GM18502 (cell line): ENCODE measurements around the gene KL.

Experiments used
- ATAC-seq: cut with Tn5 transposase; IDR thresholded peaks from one replicate; pipeline ENCODE4 v1.9.1; 2021; ENCODE audit warnings: mild to moderate bottlenecking; ENCODE audit not compliant: unreplicated experiment, poor library complexity

The KL gene

DNA sequence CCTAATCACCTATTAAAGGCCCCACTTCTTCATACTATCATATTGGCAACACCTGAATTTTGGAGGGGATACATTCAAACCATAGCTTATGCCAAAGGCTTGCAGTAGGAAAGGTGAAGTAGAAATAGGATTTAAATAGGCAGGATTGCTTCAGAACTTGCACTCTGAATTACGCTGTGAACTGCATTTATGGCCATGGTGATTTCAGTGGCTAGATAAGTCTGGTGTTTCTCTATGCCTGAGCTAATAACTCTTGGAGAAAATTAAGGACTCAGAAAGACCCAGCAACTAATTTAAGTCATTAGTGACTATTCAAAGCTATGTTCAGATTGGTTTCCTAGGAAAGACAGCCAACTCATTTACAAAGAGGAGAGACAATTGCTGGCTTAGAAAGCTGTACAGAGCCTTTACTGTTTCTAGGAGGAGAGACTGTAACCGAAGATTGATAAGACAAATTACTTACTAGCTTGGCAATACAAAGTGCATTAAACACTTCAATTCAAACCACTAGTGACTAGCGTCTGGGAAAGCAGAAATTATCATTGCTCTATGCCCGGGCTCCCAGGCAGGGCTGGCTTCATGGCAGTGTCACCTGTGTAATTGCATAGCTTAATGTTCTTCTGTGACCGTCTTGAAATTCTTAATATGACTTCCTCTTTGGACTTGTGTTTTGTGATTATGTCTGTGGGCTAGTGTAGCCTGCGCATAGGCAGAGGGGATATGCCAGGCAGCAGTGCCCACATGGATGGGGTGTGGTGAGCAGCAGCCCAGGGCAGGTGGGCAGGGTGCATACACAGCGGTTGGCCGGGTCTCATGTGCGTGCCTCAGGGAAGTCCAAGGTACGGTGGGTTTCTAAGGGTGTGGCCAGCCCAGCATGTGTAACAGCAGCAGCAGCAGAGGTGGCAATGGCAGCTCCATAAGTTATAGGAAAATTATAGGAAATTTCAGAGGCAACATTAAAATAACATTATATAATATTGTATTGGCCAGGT, 60.1 kb downstream of the KL start:
- ATAC-seq = no peak

DNA sequence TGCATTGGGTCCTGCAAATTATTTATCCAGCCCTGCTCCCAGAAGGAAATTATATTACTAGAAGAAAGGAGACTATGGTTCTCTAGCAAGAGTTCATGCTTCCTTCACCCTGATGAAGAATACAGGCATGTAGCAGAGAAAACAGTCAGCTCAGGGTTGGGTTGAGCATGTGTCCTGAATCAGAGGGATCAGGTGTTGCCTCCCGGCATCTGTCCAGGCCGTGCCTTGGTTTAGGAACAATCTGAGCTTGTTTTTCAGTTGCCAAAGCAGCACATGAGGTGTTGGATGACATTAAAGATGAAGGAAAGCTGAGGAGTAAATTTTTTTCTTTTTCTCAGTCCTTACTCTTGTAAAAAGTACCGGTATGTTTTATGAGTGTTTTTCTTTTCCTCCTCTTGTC, 62.0 kb downstream of the KL start:
- no peak for ATAC-seq

DNA sequence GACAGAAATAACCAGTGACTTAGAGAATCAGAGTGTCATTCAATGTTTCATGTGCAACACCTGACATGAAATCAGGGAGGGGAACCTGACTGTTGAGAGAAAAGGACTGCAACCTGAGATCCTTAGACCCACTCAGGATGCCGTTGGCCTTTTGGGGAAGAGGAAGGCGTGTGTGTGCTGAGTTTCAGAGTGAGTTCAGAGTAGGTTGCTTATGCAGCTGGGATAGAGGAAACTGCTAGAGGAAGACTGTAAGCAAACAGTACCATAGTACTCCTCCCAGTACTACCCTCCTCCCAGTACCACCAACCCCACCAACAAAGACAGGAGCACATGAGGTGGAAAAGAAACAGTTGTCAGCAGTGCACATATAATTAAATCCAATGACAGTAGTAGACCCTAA, 63.7 kb downstream of the KL start:
- no peak for ATAC-seq

DNA sequence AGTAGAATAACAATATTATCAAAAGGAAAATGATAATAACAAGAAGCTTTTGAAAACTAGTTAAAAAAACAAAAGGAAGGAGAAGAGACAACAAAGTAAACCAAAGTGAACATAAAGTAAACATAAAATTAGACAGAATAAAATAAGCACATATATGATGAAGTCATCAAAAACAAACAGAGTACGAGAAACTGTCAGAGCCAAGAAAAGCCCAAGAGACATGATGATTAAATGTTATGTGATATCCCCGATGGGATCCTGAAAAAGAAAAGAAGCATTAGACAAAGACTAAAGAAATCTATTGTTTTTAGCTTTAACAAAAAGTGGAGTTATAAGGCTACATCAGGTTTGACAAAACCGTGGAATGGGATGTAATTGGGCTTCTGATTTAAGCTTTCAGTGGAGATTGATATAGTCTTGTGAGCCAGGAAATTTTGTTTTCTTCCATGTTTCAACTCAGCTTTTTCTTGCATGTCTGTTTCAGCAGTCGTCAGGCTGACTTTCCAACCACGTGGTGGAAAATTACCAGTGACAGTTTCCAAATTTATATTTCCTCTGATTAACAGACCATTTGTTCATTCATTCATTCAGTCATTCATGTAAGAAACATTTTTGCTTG, 64.9 kb downstream of the KL start:
- no peak for ATAC-seq

DNA sequence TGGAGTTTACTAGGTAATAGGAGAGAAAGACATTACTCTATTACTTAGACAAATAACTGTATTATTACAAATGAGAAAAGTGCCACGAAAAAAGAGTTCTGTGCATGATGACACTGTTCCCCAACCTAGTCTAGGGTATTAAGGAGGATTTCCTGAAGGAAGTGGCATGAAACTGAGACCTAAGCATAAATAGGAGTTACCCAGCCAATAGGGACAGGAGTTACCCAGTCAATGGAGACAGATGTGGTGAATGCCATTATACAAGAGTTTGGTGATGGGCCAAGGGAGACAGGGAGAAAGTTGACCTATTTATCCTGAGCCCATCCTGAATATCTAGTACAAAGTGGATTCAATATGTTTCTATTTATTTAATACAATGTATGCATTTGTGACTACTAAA, 65.4 kb downstream of the KL start:
- ATAC-seq = no peak

DNA sequence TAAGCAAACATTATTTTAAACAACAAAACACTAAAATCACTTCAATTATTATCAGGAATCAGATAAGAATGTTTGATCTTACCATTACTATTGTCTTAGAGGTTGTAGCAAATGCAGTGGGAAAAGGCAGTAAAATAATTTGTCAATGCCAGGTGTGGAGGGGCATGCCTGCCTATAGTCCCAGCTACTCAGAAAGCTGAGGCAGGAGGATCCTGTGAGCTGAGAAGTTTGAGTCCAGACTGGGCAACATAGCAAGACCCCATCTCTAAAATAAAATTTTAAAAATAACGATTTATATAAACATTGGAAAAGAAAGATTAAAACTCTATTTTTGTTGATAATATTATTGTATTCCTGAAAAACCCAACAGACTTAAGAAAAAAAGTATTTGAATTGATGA, 66.8 kb downstream of the KL start:
- ATAC-seq = no peak

DNA sequence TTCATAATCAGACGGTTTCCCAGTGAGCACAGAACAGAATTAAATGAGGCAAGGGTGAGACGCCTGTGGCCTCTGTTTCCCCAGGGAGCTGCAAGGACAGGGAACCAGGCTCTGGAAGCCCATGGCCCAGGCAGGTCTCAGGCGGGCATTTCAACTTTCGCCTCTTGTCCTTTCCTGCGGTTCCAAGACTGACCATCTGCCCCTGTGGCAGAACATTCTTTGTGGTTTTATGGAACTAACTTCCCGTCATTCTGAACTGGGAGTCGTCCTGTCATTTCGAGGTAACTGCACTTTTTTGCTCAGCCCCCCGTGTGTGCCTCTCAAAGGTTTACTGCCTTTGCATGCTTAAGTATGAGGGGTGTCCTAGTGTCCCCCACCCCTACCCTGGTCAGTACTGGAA, 70.9 kb downstream of the KL start:
- ATAC-seq = no peak

DNA sequence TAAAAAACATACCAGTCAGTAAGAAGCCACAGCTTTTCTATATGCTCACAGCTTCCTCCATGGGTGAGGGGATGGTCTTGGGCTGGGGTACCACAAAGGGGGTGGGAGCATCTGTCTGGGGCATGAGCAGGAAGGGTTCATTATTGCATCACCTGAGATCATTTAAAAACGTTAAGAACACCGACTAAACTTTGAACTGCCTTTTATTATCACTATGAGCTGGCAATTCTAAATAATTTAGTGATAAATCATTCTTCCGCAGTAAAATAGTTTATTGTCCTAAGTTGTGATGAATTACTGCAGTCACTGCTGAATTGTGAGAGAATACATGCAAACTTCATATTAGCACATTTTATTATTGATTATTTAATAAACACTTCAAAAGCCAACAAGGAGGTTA, 71.6 kb downstream of the KL start:
- no peak for ATAC-seq

DNA sequence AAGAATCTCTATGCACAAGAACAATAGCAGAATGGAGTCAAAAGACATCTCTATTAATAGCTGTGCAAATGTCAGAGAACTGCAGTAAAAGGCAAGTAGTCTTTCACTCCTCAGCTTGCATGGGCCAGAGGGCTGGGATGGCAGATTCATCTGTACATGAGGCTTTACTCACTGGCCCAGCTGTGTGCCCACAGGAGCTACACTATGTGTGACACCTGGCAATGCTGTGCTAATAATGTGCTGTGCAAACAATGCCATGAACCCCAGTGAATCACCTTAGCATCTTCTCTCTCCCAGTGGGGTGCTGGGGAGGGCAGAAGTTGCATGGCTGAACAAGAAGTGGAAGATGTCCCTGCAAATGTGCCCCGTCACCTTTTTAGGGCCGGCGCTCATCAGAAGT, 73.1 kb downstream of the KL start:
- no peak for ATAC-seq

DNA sequence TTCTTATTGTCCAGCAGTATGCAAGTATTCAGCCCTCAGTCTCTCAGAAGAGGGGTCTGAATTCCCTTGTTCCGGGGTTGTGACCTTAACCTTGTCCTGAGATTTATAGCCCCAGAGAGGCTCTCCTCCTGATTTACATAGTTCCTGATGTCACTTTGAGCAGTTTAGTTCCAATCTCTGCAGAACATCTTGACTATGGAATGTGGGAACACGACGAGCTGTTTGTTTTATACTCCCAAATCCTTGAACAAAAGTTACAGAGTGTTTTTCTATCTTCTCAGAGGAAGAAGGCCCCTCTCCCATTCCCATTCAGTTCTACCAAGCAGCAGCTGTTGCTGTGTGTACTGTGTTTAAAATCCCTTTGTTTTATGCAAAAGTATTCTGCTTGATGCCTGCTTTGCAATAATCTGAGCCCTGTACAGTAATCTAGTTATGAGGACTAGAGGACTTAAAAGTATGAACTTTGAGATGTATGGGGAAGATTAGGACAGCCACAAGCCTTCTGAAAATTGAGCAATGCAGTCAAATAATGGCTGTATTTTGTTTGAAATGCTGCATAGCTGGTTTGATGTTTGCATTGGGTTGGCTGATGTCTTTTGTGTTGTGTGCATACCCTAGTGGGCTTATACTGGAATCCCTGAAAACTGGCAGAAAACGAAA, 74.7 kb downstream of the KL start:
- no peak for ATAC-seq

DNA sequence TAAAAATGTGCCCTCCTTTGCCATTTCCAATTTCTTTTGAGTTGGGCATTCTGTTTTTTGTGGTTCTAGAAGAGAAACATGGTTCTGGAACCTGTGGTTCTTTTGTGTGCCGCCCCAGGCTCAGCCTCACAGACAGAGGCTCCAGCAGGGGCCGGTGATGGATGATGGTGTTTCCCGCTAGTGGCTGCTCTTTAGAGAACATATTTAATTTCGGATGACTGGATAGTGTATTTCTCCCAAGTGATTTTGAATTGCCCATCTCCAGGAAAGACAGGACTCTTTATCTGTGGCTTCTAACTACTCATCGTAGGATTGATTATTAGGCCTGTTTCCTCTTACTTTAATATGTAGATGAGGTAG, 75.2 kb downstream of the KL start:
- no peak for ATAC-seq

DNA sequence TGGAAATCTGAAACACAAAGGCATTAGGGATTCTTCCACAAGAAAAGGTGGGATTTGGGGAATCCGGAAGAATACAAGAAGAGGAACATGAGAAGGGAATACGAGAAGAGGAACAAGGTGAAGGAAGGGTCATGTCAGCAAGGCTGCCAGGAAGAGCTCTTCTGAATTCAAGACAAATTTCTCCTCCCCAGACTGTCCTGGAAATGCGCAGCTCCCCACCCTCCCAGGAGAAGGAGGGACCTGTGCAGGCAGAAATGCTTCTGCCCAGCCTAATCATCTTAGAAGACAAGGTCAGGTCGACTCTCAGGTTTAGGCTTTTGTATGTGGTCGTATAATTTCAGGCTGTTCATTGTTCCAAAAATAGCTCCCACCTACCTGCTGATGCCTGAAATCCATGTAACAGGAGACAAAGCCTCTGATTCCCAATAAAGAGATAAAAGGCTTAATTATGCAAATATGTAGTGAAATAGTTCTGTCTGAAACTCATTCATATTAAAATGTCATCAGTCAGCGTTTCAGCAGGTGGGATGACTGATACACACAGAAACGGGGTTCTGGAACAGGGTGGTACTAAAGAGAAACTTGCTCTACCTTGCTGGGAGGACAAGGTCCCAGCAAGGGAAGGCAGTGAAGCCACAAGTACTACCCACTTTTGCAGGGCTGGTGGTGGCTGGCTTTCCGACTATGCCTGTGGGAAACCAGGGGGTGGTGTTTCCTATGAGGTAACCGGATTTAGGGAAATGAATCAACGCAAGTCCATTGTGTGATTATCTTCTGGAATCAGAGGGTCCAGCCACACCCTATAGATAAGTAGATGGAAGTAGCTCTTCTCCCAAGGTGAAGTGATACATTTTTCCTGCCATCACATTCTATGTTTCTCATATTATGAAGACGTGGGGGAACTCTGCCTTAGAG, 76.1 kb downstream of the KL start:
- ATAC-seq = no peak

DNA sequence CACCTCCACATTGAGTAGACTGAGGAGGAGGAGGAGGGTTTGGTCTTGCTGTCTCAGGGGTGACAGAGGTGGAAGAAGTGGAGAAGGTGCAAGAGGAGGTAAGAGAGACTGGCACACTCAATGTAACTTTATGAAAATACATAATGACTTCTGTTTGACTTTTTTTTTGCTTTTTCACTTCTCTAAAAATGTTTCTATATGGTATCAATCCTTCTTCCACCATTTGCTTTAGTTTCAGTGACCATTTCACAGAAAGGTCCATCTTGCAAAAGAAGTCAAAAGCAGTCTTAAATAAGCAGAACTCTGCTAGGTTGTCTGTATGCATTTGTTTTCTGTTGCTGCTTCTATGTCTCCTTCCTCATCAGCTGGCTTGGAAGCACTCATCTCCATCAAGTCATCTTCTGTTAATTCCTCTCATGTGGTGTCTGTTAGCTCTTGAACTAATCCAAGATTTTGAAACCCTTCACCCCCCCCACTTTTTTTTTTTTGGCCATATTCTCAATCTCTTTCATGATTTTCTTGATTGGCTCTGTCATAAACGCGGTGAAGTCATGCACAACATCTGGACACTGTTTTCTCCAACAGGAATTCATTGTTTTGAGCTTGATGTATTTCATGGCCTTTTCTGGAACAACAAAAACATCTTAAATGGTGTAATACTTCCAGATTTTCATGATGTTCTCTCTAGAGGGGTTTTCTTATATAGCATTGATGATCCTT, 80.8 kb downstream of the KL start:
- ATAC-seq = peak; percentile 57

DNA sequence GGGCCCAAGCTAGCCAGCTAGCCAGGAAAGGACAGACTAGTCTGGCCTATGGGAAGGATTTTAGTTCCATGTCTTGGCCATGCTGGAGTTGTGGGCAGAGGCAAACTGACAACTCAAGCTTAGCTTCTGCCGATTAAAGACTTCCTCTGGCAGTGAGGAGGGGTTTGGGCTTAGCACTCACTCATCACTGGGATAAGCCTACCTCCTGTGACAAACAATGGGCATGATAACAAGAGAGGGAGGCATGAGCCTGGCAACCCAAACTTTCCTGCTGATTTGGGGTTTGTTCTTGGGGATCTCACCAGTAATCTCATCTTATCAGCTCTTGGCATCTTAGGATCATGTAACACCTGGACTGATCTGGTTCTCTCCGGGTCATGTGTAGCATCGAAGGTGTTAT, 83.6 kb downstream of the KL start:
- no peak for ATAC-seq

DNA sequence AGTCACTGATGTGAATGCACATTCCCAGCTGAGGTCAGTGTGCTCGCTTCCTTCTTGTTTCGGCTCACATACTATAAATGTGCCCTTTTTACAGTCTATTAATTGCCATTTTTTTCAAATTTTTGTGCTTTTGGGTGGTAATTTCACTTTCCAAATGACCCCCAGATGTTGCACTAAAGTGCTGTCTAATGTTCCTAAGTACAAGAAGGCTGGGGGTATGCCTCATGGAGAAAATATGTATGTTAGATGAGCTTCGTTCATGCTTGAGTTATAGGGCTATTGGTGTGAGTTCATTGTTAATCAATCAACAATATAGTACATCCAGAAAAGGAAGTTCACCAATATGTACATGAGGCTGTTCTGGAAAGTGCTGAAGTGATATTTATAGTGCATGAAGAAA, 84.7 kb downstream of the KL start:
- ATAC-seq = no peak

DNA sequence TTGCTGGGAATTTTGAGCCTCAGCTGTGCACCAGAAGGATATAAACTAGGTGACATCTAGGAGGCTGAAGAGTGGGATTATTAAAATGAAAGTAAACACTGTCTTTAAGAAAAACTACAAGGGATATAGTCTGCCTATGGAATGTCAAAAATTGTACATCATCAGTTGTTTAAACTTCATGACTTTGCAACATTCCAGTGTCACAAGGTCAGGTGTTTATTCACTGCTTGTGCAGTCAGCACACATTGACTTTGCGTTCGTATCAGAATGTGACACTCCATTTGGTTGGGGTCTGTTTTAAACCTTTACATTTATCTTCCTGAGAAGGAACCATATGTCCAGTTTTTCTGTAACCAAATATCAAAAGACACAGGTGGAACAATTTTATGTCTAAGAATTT, 85.6 kb downstream of the KL start:
- ATAC-seq = no peak

DNA sequence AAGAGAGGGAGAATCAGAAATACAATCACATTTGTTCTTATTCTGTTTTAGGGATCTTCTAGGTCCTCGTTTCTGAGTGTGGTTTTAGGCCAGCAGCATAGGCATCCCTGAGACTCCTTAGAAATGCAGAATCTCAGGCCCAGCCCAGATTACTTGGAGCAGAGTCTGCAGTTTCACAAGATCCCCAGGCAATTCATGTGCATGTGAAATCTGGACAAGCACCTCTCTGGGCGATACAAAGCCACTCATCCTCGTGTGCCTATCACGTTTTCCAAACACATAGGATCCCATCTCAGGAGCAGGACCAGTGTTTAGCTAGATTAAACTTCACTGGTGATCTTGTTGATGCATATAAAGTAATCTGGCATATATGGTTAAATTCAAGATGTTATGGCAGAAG, 87.2 kb downstream of the KL start:
- ATAC-seq = no peak

DNA sequence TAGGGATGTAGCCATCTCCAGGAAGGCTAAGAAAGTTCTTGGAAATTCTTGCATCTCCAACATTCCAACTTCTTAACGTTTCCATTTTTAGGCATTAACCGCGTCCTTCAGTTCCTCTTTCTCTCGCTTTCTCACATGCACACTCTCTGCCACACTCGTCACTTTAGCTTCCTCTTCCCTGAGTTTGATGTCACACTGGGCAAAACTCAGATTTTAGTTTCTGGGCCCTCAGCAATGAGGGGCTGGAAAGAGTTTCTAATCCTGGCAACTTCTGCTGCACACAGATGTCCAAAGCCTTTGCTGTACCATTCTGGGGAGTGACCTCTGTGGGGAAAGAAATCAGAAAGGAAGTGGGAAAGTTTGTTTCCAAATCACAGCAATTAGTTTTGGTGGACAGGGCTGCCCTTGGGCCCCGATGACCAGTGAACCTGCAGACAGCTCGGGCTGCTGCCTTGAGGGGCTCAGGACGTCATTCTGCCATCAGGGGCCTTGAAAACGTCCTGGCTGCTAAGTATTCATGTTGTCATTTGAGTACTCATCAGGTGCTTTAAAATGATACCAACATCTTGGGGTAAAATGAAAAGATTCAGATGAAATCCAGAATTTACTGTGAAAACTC, 89.3 kb downstream of the KL start:
- ATAC-seq = no peak

DNA sequence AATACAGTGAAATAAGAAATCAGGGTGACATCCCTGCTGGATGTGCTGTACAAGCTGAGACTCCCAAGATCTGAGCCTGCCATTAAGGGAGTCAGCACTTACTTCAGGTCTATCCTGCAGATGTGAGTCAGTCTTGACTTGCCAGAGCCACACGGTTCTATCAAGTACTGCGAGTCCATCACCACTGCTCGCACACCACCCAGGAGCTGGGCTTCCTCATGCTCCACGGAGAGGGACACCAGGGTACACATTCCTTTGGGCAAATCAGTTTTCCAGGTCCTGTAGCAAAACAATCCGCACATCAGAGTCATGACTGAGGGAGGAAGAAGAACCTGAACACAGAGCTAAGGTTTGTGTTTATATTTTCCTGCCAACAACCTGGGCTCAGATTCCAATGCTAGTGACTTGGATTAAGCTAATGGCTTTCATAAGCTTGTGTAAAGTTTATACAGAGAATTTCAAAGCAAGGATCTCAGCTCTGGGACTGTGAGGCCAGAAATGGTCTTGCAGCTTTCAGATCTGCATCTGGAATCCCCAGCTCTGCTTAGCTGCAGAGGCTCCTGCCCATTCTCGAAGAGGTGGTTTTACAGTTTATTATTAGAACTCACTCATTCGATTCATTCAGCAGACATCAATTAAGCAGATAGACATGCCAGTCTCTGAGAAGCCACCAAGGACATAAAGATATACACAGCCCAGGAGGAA, 90.6 kb downstream of the KL start:
- ATAC-seq = peak; percentile 50
